ENCODE measurements around the gene FLYWCH1. TPM values are rescaled to one million over a fixed set of nuclear protein-coding genes. Genes with fewer than 3 reads are reported as not detected.

Gene FLYWCH1
- total RNA-seq, 3 donors from 2014 or later, result 28.0 to 30.9 (median 28.2) TPM

DNA sequence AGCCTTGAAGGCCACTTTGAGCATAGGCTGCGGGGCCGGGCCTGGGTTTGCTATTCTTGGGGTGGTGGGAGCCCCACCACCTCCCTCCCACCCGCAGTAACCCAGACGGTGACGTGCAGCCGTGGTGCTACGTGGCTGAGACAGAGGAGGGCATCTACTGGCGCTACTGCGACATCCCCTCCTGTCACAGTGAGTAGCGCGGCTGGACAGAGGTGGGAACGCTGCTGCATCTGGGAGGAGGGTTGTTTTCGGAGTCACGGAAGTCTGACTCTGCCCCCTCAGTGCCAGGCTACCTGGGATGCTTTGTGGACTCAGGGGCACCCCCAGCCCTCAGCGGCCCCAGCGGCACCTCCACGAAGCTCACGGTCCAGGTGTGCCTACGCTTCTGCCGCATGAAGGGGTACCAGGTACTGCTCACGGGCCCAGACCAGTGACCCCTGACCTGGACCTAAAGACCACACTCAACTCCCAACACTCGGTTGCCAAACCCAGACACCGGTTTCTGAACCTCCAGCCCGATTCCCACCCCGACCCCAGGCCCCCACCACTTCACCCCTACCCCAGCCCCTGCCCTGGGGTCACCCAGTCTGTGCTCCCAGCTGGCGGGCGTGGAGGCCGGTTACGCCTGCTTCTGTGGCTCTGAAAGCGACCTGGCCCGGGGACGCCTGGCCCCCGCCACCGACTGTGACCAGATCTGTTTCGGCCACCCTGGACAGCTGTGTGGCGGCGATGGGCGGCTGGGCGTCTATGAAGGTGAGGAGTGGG is 54.5 kb downstream of the FLYWCH1 start:
- H3K36me3 ChIP-seq, result no peaks in the 10 kb centered on the region
- peak overlapping the region in 2 of 3 donors; percentile 33 to 56 for H3K4me3 ChIP-seq
- H3K27me3 ChIP-seq, result peaks cover 29 to 64% of the 10 kb centered on the region in 2 donors
- no peak overlapping the region for H3K27ac ChIP-seq
- H3K9me3 ChIP-seq, result no peaks in the 10 kb centered on the region
- DNase-seq (ENCODE audit: low spot score in 2 of 2), result no peak
- H3K4me1 ChIP-seq, result peaks cover 18 to 28% of the 10 kb centered on the region in 2 donors
- no peak for TF ChIP-seq POLR2A (IDR thresholded peaks at IDR 0.05)
- no peak for TF ChIP-seq POLR2AphosphoS5 (IDR thresholded peaks at IDR 0.05)
- TF ChIP-seq, protein P1, sequence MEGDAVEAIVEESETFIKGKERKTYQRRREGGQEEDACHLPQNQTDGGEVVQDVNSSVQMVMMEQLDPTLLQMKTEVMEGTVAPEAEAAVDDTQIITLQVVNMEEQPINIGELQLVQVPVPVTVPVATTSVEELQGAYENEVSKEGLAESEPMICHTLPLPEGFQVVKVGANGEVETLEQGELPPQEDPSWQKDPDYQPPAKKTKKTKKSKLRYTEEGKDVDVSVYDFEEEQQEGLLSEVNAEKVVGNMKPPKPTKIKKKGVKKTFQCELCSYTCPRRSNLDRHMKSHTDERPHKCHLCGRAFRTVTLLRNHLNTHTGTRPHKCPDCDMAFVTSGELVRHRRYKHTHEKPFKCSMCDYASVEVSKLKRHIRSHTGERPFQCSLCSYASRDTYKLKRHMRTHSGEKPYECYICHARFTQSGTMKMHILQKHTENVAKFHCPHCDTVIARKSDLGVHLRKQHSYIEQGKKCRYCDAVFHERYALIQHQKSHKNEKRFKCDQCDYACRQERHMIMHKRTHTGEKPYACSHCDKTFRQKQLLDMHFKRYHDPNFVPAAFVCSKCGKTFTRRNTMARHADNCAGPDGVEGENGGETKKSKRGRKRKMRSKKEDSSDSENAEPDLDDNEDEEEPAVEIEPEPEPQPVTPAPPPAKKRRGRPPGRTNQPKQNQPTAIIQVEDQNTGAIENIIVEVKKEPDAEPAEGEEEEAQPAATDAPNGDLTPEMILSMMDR (IDR thresholded peaks at IDR 0.05), result no peak
- intact Hi-C loops (cut with DNase I; ENCODE audit: low total_unique reads), result no loop called here

DNA sequence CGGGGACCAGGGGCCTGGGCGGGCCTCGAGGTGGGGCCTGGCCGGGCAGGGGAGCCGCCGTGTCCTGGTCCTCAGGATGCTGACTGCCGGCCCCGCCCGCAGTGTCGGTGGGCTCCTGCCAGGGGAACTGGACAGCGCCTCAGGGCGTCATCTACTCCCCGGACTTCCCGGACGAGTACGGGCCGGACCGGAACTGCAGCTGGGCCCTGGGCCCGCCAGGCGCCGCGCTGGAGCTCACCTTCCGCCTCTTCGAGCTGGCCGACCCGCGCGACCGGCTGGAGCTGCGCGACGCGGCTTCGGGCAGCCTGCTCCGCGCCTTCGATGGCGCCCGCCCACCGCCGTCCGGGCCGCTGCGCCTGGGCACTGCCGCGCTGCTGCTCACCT is 55.1 kb downstream of the FLYWCH1 start:
- H3K27ac ChIP-seq, result no peak overlapping the region
- no peaks in the 10 kb centered on the region for H3K36me3 ChIP-seq
- intact Hi-C loops (cut with DNase I; ENCODE audit: low total_unique reads), result no loop called here
- no peak for DNase-seq (ENCODE audit: low spot score in 2 of 2)
- no peak for TF ChIP-seq POLR2AphosphoS5 (IDR thresholded peaks at IDR 0.05)
- TF ChIP-seq, protein P1 (IDR thresholded peaks at IDR 0.05), result no peak
- TF ChIP-seq POLR2A (IDR thresholded peaks at IDR 0.05), result no peak
- H3K4me3 ChIP-seq, result peak overlapping the region in 2 of 3 donors; percentile 33 to 56
- H3K27me3 ChIP-seq, result peaks cover 29 to 63% of the 10 kb centered on the region in 2 donors
- peaks cover 18 to 28% of the 10 kb centered on the region in 2 donors for H3K4me1 ChIP-seq
- no peaks in the 10 kb centered on the region for H3K9me3 ChIP-seq

GRCh38 chr16:2967211-2967631 is 55.5 kb downstream of the FLYWCH1 start:
- Histone ChIP-seq H3K4me1 (peaks cover 18 to 28% of the 10 kb centered on the region in 2 donors), H3K9me3 (no peaks in the 10 kb centered on the region), H3K36me3 (no peaks in the 10 kb centered on the region), H3K27me3 (peaks cover 29 to 59% of the 10 kb centered on the region in 2 donors), H3K27ac (no peak overlapping the region), H3K4me3 (peak overlapping the region in 2 of 3 donors; percentile 33 to 56)
- intact Hi-C loops (cut with DNase I; ENCODE audit: low total_unique reads), result no loop called here
- no peak for DNase-seq (ENCODE audit: low spot score in 2 of 2)
- TF ChIP-seq POLR2A (IDR thresholded peaks at IDR 0.05), result no peak
- TF ChIP-seq, protein P1 (IDR thresholded peaks at IDR 0.05), result no peak
- TF ChIP-seq POLR2AphosphoS5 (IDR thresholded peaks at IDR 0.05), result no peak

DNA sequence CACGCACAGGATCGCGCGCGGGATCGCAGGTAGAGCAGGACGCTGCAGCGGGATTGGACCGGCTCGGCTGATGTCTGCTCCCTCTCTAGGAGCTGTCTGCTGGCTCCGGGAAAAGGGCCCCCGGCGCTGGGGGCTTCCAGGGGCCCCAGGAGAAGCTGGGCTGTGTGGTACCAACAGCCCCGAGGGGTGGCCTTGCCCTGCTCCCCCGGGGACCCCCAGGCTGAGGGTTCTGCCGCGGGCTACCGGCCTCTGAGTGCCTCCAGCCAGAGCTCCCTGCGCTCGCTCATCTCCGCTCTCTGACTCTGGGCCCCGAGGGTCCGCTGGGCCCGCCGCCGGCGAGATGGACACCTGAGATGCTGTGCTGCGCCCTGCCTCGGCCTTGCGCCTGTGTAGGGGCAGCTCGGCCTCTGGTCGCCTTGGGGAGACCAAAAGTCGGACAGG is 56.0 kb downstream of the FLYWCH1 start:
- DNase-seq (ENCODE audit: low spot score in 2 of 2), result no peak
- H3K27me3 ChIP-seq, result peaks cover 29 to 54% of the 10 kb centered on the region in 2 donors
- TF ChIP-seq, protein P1 (IDR thresholded peaks at IDR 0.05), result no peak
- TF ChIP-seq POLR2A (IDR thresholded peaks at IDR 0.05), result no peak
- TF ChIP-seq POLR2AphosphoS5 (IDR thresholded peaks at IDR 0.05), result no peak

DNA sequence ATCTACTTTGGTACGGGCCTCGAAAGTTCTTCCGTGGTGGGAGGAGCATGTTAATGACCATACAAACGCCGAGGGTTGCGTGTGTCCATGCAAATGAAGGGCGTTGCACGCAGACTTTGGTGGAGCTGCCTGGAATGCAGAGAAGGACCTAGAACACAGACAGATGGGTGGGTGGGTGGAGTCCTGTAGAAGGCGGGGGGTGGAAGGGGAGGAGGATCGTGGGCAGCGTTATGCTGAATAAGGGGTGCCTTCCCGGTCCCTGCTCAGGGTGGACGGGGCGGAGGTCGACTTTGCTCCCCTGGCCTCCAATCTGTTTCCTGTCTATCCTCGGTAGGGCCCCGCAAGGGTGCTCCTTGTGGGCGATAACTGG is 56.6 kb downstream of the FLYWCH1 start:
- TF ChIP-seq, protein P1 (IDR thresholded peaks at IDR 0.05), result no peak
- no peak for TF ChIP-seq POLR2A (IDR thresholded peaks at IDR 0.05)
- no peak for TF ChIP-seq POLR2AphosphoS5 (IDR thresholded peaks at IDR 0.05)
- peaks cover 18 to 26% of the 10 kb centered on the region in 2 donors for H3K4me1 ChIP-seq
- no peak overlapping the region for H3K27ac ChIP-seq
- DNase-seq (ENCODE audit: low spot score in 2 of 2), result no peak
- peak overlapping the region; percentile 64 to 86 (median 73) for H3K4me3 ChIP-seq
- no peaks in the 10 kb centered on the region for H3K36me3 ChIP-seq
- intact Hi-C loops (cut with DNase I; ENCODE audit: low total_unique reads), result no loop called here
- H3K9me3 ChIP-seq, result no peaks in the 10 kb centered on the region
- H3K27me3 ChIP-seq, result peaks cover 25 to 47% of the 10 kb centered on the region in 2 donors

More for the DNA sequence above, 56.0 kb downstream of the FLYWCH1 start:
- intact Hi-C loops (cut with DNase I; ENCODE audit: low total_unique reads), result no loop called here
- no peaks in the 10 kb centered on the region for H3K36me3 ChIP-seq
- no peak overlapping the region for H3K4me3 ChIP-seq
- H3K9me3 ChIP-seq, result no peaks in the 10 kb centered on the region
- H3K27ac ChIP-seq, result no peak overlapping the region
- peaks cover 18 to 28% of the 10 kb centered on the region in 2 donors for H3K4me1 ChIP-seq
